GM10847 (cell line): Measurements from ENCODE around the gene HEPACAM.

Experiments
- POLR2A ChIP-seq: IDR thresholded peaks from 2 replicates; pipeline ENCODE4 v1.6.1; 2011; ENCODE audit not compliant: insufficient read length; ENCODE audit errors: extremely low read depth

The HEPACAM gene

GRCh38 chr11:124884340-124884739 lies 51.5 kb downstream of the HEPACAM start:
- no peak for TF ChIP-seq POLR2A

GRCh38 chr11:124882339-124883071 lies 53.3 kb downstream of the HEPACAM start:
- no peak for TF ChIP-seq POLR2A

- TF ChIP-seq POLR2A = no peak
Observed at GRCh38 chr11:124880958-124881357, 54.9 kb downstream of the HEPACAM start.

DNA sequence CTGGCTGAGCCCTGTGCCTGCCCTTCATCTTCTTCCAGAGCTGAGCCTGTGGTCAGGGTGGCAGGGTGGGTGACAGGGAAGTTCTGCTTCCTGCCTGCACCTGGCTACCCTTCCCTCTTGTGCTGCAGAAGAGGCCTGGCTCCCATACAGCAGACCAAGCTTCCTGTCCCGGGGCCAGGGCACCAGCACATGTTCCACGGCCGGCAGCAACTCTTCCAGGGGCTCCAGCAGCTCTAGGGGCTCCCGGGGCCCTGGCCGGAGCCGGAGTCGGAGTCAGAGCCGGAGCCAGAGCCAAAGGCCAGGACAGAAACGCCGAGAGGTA lies 55.6 kb downstream of the HEPACAM start:
- TF ChIP-seq POLR2A = no peak

GRCh38 chr11:124879493-124880289 lies 56.2 kb downstream of the HEPACAM start:
- no peak for TF ChIP-seq POLR2A

DNA sequence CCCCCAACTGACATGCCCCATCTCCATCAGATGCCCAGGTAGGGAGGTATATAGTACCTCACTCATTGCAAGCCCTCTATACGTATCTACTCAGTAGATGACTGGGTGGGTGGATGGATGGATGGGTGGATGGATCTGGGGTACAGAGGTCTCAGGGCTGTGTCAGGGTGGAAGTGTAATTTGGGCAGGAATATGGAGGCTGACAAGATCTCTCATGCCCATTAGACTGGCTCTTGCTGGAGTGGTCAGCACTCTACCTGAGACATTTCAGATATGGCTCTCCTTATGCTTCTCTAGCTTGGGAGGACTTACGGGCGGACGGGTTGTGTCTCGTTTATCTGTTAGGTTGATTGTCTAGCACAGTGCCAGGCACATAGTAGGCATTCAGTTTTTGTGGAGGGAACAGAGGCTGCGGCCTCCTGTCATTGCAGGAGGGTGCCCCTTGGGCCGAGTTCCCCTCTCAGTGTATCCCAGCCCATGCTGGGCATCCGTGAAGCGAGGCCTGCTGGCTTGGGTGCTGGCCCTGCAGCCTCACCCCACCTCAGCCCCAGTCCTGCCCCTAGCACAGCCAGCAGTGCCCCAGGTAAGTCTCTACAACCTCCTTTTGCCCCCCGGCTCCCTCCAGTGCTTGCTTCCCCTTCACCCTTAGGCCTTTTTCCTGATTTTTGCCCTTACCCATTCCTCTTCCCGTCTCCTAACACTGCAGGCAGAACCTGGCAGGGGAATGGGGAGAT lies 56.9 kb downstream of the HEPACAM start:
- no peak for TF ChIP-seq POLR2A

DNA sequence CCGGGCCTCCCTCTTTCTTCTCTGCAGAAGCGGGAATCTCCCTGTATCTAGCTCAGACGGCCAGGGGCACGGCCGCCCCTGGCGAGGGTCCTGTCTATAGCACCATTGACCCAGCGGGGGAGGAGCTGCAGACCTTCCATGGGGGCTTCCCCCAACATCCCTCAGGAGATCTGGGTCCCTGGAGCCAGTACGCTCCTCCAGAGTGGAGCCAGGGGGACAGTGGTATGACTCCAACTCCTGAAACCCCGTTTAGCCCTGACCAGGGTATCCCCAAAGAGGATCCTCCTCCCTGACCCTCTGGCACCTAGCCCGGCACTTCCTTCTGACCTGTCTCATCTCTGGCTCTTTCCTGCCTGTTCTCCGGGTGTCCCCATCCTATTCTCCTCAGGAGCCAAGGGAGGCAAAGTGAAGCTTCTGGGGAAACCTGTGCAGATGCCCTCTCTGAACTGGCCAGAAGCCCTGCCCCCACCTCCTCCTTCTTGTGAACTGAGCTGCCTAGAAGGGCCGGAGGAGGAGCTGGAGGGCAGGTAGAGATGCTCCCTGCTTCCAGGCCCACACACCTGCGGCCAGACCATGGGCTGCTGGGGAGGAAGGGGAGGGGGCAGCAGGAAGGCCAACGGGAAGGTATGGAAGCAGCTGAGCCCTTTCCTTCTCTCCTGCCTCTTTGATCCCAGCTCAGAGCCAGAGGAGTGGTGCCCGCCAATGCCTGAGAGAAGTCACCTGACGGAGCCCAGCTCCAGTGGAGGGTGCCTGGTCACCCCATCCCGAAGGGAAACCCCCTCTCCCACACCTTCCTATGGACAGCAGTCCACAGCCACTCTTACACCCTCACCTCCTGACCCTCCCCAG lies 57.7 kb downstream of the HEPACAM start:
- no peak for TF ChIP-seq POLR2A

GRCh38 chr11:124877631-124877909 lies 58.3 kb downstream of the HEPACAM start:
- no peak for TF ChIP-seq POLR2A

- no peak for TF ChIP-seq POLR2A
Observed at GRCh38 chr11:124876818-124877630, 58.8 kb downstream of the HEPACAM start.

DNA sequence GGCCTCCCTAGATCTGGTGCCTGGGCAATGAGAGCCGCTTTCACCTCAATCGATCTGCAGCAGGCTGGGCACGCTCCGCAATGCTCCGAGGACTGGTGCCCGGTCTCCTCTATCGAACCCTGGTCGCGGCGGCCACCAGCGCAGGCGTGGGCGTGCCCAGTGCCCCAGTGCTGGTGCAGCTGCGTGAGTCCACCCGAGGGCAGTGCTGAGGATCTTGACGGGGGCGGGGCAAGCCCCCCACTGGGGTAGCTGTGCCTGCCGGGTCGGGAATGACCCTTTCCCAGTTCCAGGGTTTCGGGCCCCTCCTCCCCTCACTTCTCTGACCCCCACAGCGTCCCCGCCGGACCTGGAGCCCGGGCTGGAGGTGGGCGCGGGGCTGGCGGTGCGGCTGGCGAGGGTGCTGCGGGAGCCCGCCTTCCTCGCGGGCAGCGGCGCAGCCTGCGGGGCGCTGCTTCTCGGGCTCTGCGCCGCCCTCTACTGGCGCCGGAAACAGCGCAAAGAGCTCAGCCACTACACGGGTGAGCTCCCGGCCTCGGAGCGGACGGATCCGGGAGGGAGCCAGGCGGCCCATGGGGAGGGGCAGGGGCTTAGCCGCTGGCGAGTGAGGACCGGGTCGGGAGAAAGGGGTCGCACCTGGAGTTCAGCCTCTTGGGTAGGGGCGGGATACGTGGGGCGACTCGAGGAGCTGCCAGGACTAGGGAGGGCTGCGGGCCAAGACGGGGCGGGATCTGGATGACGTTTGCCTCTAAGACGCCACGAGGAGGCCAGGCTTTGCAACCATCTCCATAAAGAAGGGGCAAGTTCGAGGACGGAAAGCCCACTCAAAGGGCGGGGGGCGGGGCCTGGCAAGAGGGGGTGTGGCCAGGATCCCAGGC lies 59.7 kb downstream of the HEPACAM start:
- TF ChIP-seq POLR2A = no peak

DNA sequence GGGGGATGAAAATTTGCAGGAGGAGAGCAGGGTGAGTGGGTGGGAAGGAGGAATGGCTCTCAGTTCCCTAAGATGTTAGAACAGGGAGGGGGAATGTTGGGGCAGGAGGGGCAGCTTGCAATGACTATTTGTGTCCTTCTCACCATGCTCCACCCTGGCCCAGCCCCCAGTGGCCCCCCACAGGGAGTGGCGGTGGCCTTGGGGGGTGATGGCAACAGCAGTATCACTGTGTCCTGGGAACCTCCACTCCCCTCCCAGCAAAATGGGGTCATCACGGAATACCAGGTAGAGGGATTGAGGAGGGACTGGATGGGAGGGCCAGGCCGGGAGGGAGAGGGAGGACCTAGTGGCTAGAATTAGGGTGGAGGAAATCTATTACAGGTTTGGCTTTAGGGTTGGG lies 60.4 kb downstream of the HEPACAM start:
- TF ChIP-seq POLR2A = no peak

DNA sequence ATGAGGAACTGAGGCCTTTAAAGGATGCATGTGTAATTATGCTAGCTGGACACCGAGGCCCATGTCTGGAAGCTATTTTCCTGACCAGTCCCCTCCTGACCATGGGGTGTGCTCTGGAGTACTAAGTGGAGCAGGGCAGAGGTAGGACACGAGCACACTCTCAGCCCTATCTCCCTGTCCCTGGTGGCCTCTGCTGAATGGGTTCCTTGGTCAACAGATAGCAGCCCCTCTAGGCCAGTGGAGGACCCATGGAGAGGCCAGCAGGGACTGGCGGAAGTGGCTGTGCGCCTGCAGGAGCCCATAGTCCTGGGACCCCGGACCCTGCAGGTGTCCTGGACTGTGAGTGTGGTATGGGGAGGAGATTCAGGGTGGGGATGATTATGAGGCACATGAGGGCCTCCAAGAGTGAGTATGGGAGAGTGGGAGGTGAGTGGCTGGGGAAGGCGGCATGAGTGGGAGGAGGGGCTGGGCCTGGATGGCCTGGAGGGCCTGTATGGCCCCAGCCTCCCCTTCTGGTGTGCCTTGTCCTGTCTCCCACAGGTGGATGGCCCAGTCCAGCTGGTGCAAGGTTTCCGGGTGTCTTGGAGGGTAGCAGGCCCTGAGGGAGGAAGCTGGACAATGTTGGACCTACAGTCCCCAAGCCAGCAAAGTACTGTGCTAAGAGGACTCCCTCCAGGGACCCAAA lies 61.1 kb downstream of the HEPACAM start:
- TF ChIP-seq POLR2A = no peak

GRCh38 chr11:124873951-124874350 lies 61.9 kb downstream of the HEPACAM start:
- TF ChIP-seq POLR2A = no peak
